Fibroblast of peridontal ligament (primary cell): ENCODE results near the gene CHST8.

Source experiments
- DNase-seq: peaks from one replicate; pipeline ENCODE4 v3.0.0-alpha.2; 2010; ENCODE audit errors: extremely low read depth

The CHST8 gene

GRCh38 chr19:33715462-33715861 is 93.7 kb downstream of the CHST8 start:
- no peak for DNase-seq

GRCh38 chr19:33717878-33718277 is 96.1 kb downstream of the CHST8 start:
- DNase-seq, result no peak

DNA sequence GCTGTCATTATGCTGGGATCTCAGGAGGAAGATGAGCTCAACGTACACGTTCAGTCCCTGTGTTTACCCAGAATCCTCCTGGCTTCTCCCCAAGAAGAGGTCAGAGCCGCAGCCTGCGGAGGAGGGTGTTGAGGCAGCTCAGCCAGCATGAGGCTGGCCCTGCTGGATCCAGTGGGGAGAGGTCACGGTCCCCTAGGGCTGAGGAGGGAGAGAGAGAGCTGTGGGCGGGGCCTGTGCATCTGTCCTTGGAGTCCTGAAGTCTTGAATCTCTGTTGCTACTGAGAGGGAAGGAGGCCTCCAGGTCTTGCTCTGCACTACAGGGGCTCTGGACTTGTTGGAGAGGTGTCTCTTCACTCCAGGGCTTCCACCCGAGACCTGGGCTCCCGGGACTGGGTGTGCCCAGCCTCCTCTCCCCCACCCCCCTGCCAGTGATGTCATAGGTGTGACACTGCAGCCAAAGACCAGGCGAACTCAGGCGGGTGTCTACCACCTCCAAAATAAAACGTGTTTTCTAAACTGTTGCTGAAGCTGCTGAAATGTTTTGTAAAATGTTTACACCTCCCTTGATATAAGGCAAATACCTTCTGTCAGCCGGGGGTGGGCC is 97.0 kb downstream of the CHST8 start:
- no peak for DNase-seq

DNA sequence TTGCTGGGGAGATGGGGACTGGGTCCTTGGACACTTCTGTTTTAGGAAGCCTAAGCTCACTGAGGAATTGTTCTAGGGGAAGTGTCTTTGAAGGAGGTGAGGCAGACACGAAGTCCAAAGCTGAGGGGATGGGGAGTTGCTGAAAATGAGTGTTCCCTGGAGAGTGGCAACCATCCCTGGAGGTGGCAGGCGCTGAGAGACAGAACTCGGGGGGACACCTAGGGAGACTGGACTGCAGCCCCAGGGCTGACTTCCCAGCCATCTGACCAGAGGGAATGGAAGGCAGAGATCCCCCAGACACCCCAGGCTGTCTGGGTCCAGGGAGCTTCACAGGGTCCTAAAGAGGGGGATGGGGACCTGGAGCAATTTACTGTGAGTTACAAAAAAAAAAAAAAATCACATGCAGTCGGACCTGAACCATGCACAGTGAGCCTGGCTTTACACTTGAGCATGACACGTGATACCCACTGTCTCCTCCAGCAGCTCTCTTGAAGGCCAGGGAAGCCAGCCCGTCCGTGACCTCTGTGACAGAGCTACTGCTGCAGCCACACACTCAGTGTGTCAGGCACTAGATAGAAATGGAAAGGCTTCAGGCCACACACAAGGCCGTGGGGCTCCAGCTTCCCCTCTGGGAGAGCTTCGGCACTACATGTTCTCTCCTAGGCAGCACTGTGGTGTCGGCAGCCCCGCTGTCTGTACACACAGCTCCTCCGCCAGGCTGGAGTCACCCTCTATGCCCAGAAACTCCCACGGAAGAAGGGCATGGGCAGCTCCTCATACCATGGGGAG is 97.8 kb downstream of the CHST8 start:
- no peak for DNase-seq

- no peak for DNase-seq
Measured at GRCh38 chr19:33720155-33720493, 98.4 kb downstream of the CHST8 start.

DNA sequence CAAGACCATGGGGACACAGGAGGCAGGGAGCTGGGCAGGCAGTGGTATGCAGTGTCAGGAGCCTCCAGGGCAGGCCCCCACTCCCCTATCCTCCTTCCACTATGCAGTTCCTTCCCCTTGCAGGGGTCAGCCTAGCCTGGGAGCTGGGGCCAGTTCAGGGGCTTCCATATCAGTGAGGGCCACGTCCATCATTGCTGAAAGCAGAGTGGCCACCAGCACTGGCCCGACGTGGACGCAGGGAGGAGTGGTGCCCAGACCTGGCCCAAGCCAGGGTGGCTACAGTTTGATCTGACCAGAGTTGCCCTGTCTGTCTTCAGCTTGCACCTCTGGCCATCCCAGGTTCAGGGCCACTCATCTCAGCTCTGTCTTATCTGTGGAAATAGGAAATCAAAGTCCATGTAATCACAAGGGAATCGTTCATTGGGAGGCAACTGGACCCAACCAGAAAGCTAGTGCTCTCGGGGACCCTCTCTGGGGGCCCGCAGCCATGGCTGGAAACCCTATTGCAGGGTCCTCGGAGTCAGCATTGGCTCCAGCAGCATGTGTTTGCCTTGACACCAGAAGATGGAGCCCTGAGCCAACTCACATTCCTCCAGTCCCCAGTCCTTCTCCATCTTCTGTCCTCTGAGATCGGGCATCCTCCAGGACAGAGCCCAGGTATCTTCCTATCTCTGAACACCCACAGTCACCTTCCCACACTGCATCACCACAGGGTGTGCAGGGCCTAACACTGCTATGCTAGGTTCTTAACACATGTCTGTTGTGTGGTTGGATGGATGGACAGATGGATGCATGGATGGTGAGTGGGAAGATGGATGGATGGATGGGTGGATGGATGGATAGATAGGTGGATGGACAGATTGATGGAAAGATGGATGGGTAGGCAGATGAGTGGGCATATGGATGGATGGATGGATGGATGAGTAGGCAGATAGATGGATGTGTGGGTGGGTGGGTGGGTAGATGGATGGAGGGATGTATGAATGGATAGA is 99.2 kb downstream of the CHST8 start:
- no peak for DNase-seq

GRCh38 chr19:33721735-33722297 is 100.1 kb downstream of the CHST8 start:
- DNase-seq, result no peak

GRCh38 chr19:33722456-33723239 is 100.9 kb downstream of the CHST8 start:
- no peak for DNase-seq

DNA sequence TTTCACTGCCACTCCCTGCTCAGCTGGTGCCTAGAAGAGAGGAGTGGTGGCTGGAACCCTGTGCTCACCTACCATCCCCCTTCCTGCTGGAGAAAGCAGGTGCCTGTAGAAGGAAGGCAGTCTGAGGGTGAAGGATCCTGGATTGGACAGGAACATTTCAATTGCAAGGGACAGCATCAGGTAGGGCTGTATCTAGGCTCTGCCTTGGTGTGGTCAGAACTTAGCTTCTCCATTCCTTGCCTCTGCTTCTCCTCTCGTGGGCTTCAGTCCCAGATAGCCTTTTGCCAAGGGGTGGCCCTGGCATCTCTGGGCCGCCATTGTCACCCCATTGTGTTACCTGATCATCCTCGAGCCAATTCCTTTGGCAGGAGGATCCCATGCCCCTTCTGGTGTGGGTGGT is 101.8 kb downstream of the CHST8 start:
- no peak for DNase-seq

DNA sequence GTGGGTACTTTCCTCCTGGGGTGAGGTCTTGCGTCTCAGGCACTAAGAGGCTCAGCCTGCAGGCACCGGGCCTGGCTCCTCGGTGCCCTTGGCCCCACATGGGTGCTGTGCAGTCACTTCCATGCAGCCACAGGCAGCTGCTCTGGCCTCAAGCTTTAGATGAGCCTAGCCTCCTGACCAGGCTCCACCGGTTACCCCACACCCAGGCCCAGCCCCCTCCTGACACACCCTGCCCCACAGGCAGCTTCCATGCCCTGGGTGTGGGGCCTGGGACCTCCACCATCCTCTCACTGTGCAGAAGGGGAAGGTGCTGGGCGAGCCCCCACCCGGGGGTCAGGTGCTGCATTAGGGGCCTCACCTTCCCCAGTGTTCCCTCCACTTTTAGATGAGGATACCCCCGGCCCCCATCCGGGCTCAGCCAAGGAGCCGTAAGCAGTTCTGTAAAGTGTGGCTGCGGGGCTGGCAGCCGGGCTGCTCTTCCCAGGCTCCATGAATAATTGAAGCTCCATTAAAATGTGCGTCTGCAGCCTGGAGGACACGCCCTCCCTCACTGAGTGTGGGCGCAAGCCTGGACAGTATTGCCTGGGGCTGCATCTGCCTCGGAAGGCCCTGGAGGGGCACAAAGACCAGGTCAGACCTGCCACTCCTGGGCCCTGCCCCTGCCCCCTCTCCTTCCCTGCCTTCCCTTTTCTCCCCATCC is 102.4 kb downstream of the CHST8 start:
- no peak for DNase-seq

DNA sequence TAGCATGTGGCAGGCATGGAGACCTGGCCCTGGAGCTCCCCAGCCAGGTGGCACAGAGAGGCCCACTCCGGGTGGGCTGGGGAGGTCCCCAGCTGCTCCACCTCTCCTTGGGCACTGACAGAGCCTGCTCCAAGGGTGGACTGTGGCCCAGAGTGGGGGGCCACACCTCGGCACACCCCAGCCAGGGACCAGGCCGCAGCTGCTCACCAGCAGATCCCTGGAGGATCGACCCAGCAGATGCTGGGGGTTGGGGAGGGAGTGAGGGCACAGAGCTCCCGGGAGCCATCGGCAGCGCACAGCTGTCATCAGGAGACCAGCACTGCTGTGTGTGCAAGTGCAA is 102.9 kb downstream of the CHST8 start:
- no peak for DNase-seq

DNA sequence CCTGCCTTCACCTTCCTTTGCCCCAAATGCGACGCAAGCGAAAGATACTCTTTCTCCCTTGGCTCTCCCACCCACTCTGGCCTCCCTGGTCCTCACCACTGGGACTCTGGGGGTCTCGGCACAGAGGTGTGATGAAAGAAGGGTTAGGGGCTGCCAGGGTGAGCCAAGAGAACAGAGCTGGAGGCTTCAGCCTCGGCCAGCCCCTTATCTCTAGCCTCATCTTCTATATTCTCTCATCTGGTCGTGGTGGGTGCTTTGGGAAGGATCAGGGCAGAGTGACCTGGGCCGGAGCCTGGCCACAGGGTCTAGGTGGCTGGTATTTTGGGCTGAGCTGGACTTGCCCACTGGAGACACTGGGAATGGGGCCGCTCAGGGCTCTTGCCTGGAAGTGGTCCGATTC is 103.8 kb downstream of the CHST8 start:
- DNase-seq, result no peak

DNA sequence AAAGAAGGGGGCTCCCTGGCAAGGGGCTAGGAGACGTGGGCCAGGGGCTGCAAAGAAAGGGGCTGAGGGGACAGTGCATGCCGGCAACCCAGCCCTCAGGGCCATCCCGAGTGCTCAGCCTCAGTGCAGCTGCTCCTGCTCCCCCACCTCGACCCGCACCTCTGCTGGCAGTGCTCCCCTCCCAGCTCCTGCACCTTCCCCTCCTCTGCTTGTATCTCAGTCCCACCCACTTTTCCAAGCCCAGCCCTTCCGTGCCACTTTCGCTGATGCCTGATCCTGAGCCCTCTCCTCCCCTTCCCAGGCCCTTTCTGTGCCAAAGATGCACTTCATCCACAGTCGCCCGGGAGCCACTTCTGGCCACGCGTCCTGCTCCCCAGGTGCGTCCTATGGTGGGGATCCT is 105.0 kb downstream of the CHST8 start:
- DNase-seq, result no peak

DNA sequence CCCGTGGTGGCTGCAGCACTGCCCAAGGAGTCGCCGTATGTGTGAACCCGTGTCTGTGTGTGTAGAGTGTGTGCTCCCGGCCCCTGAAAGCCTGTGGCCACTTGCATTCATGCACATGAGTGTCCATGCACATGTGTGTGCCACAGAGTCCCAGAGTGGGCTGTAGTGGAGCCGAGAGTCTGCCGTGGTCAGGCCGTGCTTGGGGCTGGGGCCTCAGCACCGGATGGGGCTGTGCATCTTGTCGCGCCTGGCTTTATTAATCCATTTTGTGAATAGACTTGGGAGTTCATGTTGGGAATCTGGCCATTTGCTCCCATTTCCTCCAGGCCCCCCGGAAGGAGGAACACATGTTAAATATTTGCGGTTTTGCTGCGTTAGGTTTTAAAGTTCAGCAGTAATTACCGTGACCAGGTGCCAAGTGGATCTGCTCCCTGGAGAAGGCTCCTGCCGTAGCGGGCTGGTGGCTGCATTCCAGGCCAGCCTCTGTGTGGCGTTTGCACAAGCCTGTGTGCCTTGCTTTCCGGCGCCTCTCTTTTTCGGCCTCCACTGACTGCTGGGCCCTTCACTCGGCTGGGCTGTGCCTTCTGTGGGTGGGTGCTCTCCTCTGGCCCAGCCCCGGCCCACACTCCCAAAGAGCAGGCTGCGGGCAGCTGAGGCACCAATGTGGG is 105.7 kb downstream of the CHST8 start:
- DNase-seq, result no peak

- no peak for DNase-seq
Measured at GRCh38 chr19:33728141-33728540, 106.4 kb downstream of the CHST8 start.

GRCh38 chr19:33730858-33731607 is 109.3 kb downstream of the CHST8 start:
- no peak for DNase-seq

DNA sequence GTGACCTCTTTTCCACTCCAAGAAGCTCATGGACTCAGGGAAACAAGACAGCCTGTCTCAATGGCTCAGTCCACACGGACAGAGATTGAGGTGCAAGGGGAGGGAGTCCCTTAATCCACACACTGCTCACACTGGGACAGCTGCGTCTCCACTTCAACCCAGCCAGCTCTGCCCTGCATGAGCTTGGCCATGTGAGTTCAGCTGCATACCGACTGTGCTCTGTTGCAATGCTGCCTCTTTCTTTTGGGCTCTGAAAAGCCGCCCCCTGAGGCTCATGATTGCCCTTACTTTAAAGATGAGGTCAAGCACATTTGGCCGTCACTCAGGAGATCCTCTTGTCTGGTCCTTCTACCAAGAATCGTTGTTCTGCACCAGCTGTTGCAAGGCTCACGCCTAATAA is 110.1 kb downstream of the CHST8 start:
- DNase-seq, result no peak

DNA sequence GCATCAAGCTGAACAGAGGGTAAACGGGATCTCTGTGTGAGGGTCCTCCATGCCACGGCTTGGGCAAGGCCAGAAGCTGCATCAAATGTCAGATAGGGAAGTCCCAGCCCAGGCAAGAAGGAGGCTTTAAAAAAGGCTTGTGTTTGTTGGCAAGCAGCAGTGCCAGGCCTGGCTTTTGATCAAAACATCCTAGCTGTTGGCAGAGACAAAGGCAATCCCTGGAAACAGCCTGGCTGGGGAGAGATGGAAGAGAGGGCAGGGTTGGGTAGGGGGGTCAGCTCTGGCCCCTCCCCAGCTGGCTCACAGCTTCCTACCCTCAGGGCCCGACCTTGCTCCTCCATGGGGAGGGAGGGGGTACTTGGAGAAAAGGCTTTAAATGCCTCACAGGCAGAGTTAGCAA is 113.2 kb downstream of the CHST8 start:
- peak; percentile 2 for DNase-seq

- no peak for DNase-seq
Measured at GRCh38 chr19:33736158-33736557, 114.4 kb downstream of the CHST8 start.

DNA sequence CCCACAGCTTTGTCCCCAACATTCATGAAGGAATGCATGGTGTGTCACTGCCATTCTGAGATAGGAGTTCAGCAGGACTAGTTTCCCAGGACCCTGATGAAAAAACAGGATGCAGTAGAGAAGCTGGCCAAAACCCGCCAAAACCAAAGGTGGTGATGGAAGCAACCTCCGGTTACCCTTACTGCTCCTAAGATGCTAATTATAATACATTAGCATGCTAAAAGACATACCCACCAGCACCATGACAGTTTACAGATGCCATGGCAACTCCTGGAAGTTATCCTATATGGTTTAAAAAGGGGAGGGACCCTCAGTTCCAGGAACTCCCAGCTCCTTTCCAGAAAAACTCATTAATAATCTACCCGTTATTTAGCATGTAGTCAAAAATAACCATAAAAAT is 115.0 kb downstream of the CHST8 start:
- no peak for DNase-seq
